ENCODE data around the gene LBX2.

LBX2 gene

DNA sequence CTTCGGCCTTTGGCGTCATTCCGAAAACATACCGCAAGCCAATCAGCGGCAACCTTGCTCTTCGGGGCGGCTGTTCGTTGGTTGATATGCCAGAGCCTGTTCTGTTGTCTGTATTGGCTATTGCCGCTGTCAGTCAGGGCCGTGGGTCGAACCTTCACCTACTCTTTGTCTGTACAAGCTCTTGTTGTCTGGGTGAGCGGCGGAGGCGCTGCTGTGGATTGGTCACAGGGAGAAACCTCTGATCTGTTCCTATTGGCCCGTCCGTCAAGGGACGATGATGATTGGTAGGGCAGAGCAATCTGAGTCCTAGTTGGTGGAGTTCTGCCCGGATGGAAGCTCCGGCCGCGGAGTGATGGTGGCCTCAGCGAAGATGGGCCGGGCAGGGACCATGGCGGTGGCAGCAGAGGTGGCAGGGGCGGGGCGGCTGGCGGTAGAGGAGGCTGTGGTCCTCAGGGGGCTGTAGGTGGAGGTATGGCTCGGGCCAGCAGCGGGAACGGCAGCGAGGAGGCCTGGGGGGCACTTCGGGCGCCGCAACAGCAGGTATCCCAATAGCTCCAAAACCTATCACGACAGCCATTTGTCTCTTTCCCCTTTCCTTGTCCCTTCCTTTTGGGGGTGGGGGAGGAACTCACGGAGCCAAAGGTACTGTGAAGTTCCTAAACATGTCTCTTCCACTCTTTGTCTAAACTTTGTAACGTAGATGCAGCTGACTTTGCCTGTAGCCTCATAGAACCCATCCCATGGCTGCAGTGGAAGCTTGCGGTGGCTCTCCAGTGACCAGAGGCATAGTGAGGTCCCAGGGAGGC, 41.1 kb downstream of the LBX2 start, which contains the start of gene WBP1:
Gene WBP1, plus strand, starts transcription at position 307 of the 806 bp plus-strand sequence. Its CDS starts 165 bp downstream, at position 472.
- H3K9me3 ChIP-seq (ENCODE audit: control insufficient read depth in 5 of 5, low read length in 5 of 5), result no peaks in the 10 kb centered on the region
- H3K9ac ChIP-seq (ENCODE audit: low read length in 5 of 5), result peak within 1 kb of the TSS; percentile 68 to 89 (median 86)
- H3K27me3 ChIP-seq (ENCODE audit: control insufficient read depth in 5 of 5, insufficient read depth in 4 of 5, low read length in 5 of 5), result no peaks in the 10 kb centered on the region
- H3K4me1 ChIP-seq (ENCODE audit: control insufficient read depth in 5 of 5, insufficient read depth in 5 of 5, low read length in 5 of 5), result peaks cover 11 to 44% (median 39%) of the 10 kb centered on the region in 5 donors
- H3K36me3 ChIP-seq (ENCODE audit: control insufficient read depth in 5 of 5, insufficient read depth in 5 of 5, low read length in 5 of 5), result peaks cover 0 to 24% (median 21%) of the 10 kb centered on the region in 5 donors
- H3K27ac ChIP-seq (ENCODE audit: low read depth, low read length), result peak within 1 kb of the TSS; percentile 97
- peak within 1 kb of the TSS; percentile 83 to 97 (median 86) for H3K4me3 ChIP-seq (ENCODE audit: low read depth in 1 of 5, low read length in 5 of 5)

DNA sequence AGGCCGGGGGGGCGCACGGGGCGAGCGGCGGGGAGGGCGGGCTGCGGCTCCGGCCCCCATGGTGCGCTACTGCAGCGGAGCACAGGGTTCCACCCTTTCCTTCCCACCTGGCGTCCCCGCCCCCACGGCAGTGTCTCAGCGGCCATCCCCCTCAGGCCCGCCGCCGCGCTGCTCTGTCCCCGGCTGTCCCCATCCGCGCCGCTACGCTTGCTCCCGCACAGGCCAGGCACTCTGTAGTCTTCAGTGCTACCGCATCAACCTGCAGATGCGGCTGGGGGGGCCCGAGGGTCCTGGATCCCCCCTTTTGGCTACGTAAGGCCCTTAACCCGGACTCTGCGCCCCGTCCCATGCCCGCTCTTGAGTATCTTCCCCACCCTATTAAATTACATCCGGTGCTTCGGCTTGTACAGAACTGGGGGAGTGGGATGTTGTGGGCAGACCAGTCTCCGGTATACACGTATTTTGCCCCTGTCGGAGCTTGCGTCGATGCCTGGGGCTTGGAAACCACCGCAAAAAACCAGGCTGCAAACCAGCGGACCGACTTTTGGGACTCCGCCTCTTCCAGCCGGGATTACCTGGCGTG, 41.8 kb downstream of the LBX2 start:
- no peaks in the 10 kb centered on the region for H3K9me3 ChIP-seq (ENCODE audit: control insufficient read depth in 5 of 5, low read length in 5 of 5)
- peak overlapping the region; percentile 83 to 91 (median 86) for H3K4me3 ChIP-seq (ENCODE audit: low read depth in 1 of 5, low read length in 5 of 5)
- H3K27ac ChIP-seq (ENCODE audit: low read depth, low read length), result peak overlapping the region; percentile 97
- H3K27me3 ChIP-seq (ENCODE audit: control insufficient read depth in 5 of 5, insufficient read depth in 4 of 5, low read length in 5 of 5), result no peaks in the 10 kb centered on the region
- H3K36me3 ChIP-seq (ENCODE audit: control insufficient read depth in 5 of 5, insufficient read depth in 5 of 5, low read length in 5 of 5), result peaks cover 0 to 18% (median 17%) of the 10 kb centered on the region in 5 donors
- peak overlapping the region; percentile 68 to 89 (median 86) for H3K9ac ChIP-seq (ENCODE audit: low read length in 5 of 5)
- peaks cover 11 to 44% (median 39%) of the 10 kb centered on the region in 5 donors for H3K4me1 ChIP-seq (ENCODE audit: control insufficient read depth in 5 of 5, insufficient read depth in 5 of 5, low read length in 5 of 5)

DNA sequence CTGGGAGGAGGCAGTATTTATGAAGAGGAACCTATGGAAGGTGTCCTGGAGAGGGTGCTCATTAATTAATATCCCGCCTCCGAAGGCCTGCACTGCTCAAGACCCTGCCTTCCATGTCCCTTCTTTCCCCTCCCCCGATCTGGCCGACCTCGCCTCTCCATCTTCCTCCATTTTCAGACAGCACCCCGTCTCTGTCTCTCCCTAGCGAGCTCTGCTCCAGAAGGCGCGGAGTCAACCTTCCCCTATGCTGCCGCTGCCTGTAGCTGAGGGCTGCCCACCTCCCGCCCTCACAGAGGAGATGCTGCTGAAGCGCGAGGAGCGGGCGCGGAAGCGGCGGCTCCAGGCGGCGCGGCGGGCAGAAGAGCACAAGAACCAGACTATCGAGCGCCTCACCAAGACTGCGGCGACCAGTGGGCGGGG, 42.3 kb downstream of the LBX2 start:
- Histone ChIP-seq H3K4me1 (ENCODE audit: control insufficient read depth in 5 of 5, insufficient read depth in 5 of 5, low read length in 5 of 5) (peaks cover 11 to 44% (median 39%) of the 10 kb centered on the region in 5 donors), H3K9ac (ENCODE audit: low read length in 5 of 5) (peak overlapping the region in 4 of 5 donors; percentile 38 to 68 (median 53)), H3K27ac (ENCODE audit: low read depth, low read length) (peak overlapping the region; percentile 97), H3K36me3 (ENCODE audit: control insufficient read depth in 5 of 5, insufficient read depth in 5 of 5, low read length in 5 of 5) (peaks cover 0 to 13% (median 12%) of the 10 kb centered on the region in 5 donors), H3K9me3 (ENCODE audit: control insufficient read depth in 5 of 5, low read length in 5 of 5) (no peaks in the 10 kb centered on the region), H3K4me3 (ENCODE audit: low read depth in 1 of 5, low read length in 5 of 5) (peak overlapping the region; percentile 68 to 88 (median 86)), H3K27me3 (ENCODE audit: control insufficient read depth in 5 of 5, insufficient read depth in 4 of 5, low read length in 5 of 5) (no peaks in the 10 kb centered on the region)

DNA sequence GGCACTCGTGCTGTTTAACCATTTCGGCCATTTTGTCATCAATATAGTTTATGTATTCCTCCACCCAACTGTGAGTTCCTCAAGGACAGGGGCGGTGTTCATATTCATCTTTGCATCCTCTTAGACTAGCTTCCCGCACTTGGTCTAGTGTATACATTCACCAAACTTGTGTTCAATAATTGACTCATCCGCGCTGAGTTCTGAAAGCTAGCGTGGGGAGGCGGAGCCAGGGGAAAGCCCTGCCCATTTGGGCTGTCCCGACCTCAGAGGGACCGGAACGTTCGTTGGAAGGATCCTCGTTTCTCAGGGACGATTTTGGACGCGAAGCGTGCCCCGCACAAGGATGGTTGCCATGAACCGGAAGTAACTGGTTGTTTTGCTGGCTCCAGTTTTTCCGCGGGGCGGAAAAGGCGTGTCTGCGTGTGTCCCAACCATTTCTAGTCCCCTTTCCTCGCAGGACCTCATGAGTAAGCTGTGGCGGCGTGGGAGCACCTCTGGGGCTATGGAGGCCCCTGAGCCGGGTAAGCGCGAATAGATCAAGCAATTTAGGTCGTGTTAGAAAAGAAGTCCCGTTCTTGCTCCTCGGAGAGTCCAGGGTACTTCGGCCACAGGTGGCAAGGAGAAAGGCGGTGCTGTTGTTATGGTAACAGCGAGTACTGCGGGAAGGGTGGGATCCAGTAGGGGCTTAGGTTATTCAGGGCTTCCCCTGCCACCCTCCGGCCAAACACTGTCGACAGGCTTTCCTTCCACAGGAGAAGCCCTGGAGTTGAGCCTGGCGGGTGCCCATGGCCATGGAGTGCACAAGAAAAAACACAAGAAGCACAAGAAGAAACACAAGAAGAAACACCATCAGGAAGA, 44.5 kb downstream of the LBX2 start, which contains the start of gene INO80B:
Gene INO80B, plus strand, starts transcription at position 434 of the 858 bp plus-strand sequence. Its CDS starts 30 bp downstream, at position 464.
- Histone ChIP-seq H3K9ac (ENCODE audit: low read length in 5 of 5) (peak within 1 kb of the TSS; percentile 73 to 90 (median 82)), H3K27me3 (ENCODE audit: control insufficient read depth in 5 of 5, insufficient read depth in 4 of 5, low read length in 5 of 5) (no peaks in the 10 kb centered on the region), H3K36me3 (ENCODE audit: control insufficient read depth in 5 of 5, insufficient read depth in 5 of 5, low read length in 5 of 5) (no peaks in the 10 kb centered on the region), H3K9me3 (ENCODE audit: control insufficient read depth in 5 of 5, low read length in 5 of 5) (no peaks in the 10 kb centered on the region), H3K4me1 (ENCODE audit: control insufficient read depth in 5 of 5, insufficient read depth in 5 of 5, low read length in 5 of 5) (peaks cover 11 to 44% (median 39%) of the 10 kb centered on the region in 5 donors), H3K27ac (ENCODE audit: low read depth, low read length) (peak within 1 kb of the TSS; percentile 79), H3K4me3 (ENCODE audit: low read depth in 1 of 5, low read length in 5 of 5) (peak within 1 kb of the TSS; percentile 76 to 91 (median 87))

DNA sequence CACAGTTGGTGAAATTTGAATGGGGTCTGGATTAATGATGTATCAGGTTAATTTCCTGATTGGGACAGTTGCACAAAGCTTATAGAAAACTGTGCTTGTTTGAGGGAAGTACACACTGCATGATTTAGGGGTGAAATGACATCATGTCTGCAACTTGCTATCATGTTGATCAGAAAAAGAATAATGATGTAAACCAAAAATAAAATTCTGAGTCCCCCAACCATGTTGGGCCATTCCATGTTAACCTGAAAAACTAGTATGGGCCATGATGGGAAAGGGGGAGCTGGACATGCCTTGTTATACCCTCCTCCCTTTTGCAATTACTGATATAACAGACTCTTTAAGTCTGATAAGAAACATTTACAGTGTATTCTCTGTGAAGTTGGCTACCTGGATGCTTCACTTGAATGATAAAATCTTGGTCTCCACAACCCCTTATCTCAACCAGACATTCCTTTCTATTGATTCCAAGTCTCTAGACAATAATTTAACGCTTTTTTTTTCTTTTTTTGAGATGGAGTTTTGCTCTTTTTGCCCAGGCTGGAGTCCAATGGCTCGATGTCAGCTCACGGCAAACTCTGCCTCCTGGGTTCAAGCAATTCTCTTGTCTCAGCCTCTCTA, 48.7 kb downstream of the LBX2 start:
- Histone ChIP-seq H3K9me3 (ENCODE audit: control insufficient read depth in 5 of 5, low read length in 5 of 5) (no peaks in the 10 kb centered on the region), H3K27me3 (ENCODE audit: control insufficient read depth in 5 of 5, insufficient read depth in 4 of 5, low read length in 5 of 5) (no peaks in the 10 kb centered on the region), H3K4me3 (ENCODE audit: low read depth in 1 of 5, low read length in 5 of 5) (no peak overlapping the region), H3K4me1 (ENCODE audit: control insufficient read depth in 5 of 5, insufficient read depth in 5 of 5, low read length in 5 of 5) (peaks cover 7 to 12% (median 12%) of the 10 kb centered on the region in 5 donors), H3K27ac (ENCODE audit: low read depth, low read length) (no peak overlapping the region), H3K9ac (ENCODE audit: low read length in 5 of 5) (no peak overlapping the region), H3K36me3 (ENCODE audit: control insufficient read depth in 5 of 5, insufficient read depth in 5 of 5, low read length in 5 of 5) (no peaks in the 10 kb centered on the region)

DNA sequence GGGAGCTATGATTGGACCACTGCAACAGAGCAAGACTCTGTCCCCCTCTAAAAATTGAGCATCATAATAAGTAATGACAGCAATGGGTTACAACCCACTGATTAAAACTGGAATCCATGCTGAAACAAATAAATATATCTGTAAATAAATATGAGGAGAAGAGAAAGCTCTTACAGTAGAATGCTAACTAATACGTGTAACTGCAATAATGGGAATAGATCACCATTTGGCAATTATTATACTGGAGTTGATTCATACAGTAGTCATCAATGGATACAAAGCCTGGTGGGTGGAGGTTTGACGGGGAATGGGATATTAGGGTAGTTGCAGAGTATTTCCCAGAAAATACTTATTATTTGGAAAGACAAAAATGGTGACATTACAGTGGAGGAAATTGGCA, 50.6 kb downstream of the LBX2 start:
- H3K4me1 ChIP-seq (ENCODE audit: control insufficient read depth in 5 of 5, insufficient read depth in 5 of 5, low read length in 5 of 5), result peaks cover 0 to 7% (median 3%) of the 10 kb centered on the region in 5 donors
- no peak overlapping the region for H3K4me3 ChIP-seq (ENCODE audit: low read depth in 1 of 5, low read length in 5 of 5)
- no peaks in the 10 kb centered on the region for H3K36me3 ChIP-seq (ENCODE audit: control insufficient read depth in 5 of 5, insufficient read depth in 5 of 5, low read length in 5 of 5)
- no peak overlapping the region for H3K27ac ChIP-seq (ENCODE audit: low read depth, low read length)
- H3K27me3 ChIP-seq (ENCODE audit: control insufficient read depth in 5 of 5, insufficient read depth in 4 of 5, low read length in 5 of 5), result no peaks in the 10 kb centered on the region
- no peak overlapping the region for H3K9ac ChIP-seq (ENCODE audit: low read length in 5 of 5)
- no peaks in the 10 kb centered on the region for H3K9me3 ChIP-seq (ENCODE audit: control insufficient read depth in 5 of 5, low read length in 5 of 5)

Measured in subcutaneous abdominal adipose tissue (tissue), 5 donors.